SJSA1 (cell line): ENCODE data around the gene C1orf174. TPM values are rescaled to one million over a fixed set of nuclear protein-coding genes. Genes with fewer than 3 reads are reported as not detected.

Experiments
- DNase-seq, 2 experiments: peaks; one replicate each; pipeline ENCODE4 v3.0.0-alpha.2; 2015 to 2020; ENCODE audit warnings: low spot score in 2 of 2, low read depth in 1 of 2
- H3K27ac ChIP-seq: fragments of 250-450 bp; sonication (Bioruptor Pico); 2 replicates; pipeline ENCODE4 v1.5.1; 2020; ENCODE audit warnings: mild to moderate bottlenecking, moderate library complexity
- H3K27me3 ChIP-seq: fragments of 250-450 bp; sonication (Bioruptor Pico); replicated peaks from 2 replicates; pipeline ENCODE4 v1.5.1; 2020; ENCODE audit warnings: mild to moderate bottlenecking, moderate library complexity
- H3K36me3 ChIP-seq: fragments of 250-450 bp; sonication (Bioruptor Pico); 2 replicates; pipeline ENCODE4 v1.5.1; 2020; ENCODE audit warnings: mild to moderate bottlenecking
- H3K4me1 ChIP-seq: fragments of 250-450 bp; sonication (Bioruptor Pico); replicated peaks from 2 replicates; pipeline ENCODE4 v1.6.1; 2021; ENCODE audit warnings: mild to moderate bottlenecking
- H3K4me3 ChIP-seq: fragments of 250-450 bp; sonication (Bioruptor Pico); 2 replicates; pipeline ENCODE4 v1.5.1; 2020; ENCODE audit warnings: mild to moderate bottlenecking
- H3K9me3 ChIP-seq: fragments of 250-450 bp; sonication (Bioruptor Pico); replicated peaks from 2 replicates; pipeline ENCODE4 v1.5.1; 2020; ENCODE audit warnings: mild to moderate bottlenecking
- total RNA-seq: library from RNA; depleted of rRNA; stranded (reverse); fragments of >200 nt; shearing (Covaris generic); gene quantifications from 2 replicates; pipeline ENCODE4 v1.2.3, GENCODE V29; 2014

Gene C1orf174
- total RNA-seq, 1 experiment from 2014 or later, result 36.3 TPM

DNA sequence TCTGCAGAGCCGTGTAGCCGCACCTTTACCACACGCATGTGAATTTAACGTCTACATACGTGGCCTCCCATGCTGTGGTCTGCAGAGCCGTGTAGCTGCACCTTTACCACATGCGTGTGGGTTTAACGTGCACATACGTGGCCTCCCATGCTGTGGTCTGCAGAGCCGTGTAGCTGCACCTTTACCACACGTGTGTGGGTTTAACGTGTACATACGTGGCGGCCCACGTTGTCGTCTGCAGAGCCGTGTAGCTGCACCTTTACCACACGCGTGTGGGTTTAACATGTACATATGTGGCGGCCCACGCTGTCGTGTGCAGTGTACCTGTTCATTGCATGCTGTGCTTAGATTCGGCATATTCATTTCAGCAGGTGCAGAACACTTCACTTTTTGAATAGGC lies 25.3 kb downstream of the C1orf174 start:
- Histone ChIP-seq H3K9me3 (no peaks in the 10 kb centered on the region; the same call in 1 of the 2 replicates), H3K36me3 (0 out of 2 replicates have a peak, but pooled peaks cover under 1% of the 10 kb centered on the region), H3K27me3 (no peaks in the 10 kb centered on the region), H3K4me1 (0 out of 2 replicates have a peak, but pooled peaks cover 3% of the 10 kb centered on the region), H3K4me3 (no peak overlapping the region), H3K27ac (no peak overlapping the region)
- no peak for DNase-seq

DNA sequence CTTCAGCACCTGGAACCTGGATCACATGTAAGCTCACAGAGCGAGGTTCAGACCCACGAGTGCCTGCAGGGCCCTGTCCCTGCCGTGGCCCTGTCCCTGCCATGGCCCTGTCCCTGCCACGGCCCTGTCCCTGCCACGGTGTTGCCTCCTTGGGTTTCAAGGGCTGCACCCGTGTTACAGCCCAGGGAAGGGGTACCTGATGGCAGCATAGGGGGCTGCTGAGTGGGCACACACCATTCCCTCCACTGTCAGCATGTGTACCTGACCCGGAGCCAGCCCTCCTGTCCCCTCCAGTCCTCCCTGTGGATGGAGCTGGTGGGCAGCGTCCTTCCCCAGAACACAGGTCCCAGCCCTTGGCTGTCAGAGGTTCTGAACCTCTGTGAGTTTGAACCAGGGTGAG lies 27.5 kb downstream of the C1orf174 start:
- Histone ChIP-seq H3K4me3 (no peak overlapping the region), H3K36me3 (0 out of 2 replicates have a peak, but pooled peaks cover 4% of the 10 kb centered on the region), H3K4me1 (0 out of 2 replicates have a peak, but pooled peaks cover 3% of the 10 kb centered on the region), H3K27ac (no peak overlapping the region), H3K9me3 (no peaks in the 10 kb centered on the region), H3K27me3 (no peaks in the 10 kb centered on the region)
- no peak for DNase-seq

DNA sequence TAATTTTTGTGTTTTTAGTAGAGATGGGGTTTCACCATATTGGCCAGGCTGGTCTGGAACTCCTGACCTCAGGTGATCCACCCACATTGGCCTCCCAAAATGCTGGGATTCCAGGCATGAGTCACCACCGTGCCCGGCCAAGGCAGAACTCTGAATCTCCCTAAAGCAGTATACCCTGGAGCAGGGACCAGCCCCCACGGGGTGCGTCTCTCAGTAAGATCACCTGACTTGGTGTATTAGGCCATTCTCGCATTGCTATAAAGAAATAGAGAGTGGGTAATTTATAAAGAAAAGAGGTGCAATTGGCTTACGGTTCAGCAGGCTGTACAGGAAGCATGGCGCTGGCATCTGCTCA lies 28.6 kb downstream of the C1orf174 start:
- Histone ChIP-seq H3K9me3 (no peaks in the 10 kb centered on the region), H3K4me1 (0 out of 2 replicates have a peak, but pooled peaks cover 3% of the 10 kb centered on the region), H3K27ac (no peak overlapping the region), H3K36me3 (0 out of 2 replicates have a peak, but pooled peaks cover 4% of the 10 kb centered on the region), H3K4me3 (no peak overlapping the region), H3K27me3 (no peaks in the 10 kb centered on the region)
- no peak for DNase-seq

DNA sequence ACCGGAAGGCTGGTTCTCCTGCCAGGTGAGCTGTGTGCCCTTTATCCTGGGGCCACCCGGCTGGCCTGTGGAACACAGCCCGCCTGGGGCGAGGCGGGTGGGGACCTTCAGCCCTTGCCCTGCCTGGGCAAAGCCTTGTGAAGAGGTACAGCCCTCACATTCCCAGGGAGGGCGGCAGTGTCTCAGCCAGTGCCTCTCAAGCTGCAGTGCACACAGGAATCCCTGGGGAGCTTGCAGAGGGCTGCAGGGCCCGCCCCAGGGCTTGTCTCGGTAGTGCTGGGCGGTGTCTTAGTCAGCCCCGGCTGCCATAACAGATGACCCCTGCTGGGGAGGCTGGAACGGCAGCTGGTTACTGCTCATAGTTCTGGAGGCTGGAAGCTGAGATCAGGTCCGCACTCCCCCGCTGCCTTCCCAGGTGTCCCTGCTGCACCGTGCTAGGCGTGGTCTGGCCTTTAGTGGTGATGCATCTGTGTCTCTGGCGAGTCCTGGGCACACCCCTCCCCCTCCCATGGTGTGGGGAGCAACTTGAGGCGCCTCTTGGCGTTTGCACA lies 30.2 kb downstream of the C1orf174 start:
- no peaks in the 10 kb centered on the region for H3K27me3 ChIP-seq
- H3K27ac ChIP-seq, result no peak overlapping the region
- no peaks in the 10 kb centered on the region for H3K9me3 ChIP-seq
- 0 out of 2 replicates have a peak, but pooled peaks cover 3% of the 10 kb centered on the region for H3K4me1 ChIP-seq
- 0 out of 2 replicates have a peak, but pooled peaks cover 4% of the 10 kb centered on the region for H3K36me3 ChIP-seq
- no peak for DNase-seq
- H3K4me3 ChIP-seq, result no peak overlapping the region

DNA sequence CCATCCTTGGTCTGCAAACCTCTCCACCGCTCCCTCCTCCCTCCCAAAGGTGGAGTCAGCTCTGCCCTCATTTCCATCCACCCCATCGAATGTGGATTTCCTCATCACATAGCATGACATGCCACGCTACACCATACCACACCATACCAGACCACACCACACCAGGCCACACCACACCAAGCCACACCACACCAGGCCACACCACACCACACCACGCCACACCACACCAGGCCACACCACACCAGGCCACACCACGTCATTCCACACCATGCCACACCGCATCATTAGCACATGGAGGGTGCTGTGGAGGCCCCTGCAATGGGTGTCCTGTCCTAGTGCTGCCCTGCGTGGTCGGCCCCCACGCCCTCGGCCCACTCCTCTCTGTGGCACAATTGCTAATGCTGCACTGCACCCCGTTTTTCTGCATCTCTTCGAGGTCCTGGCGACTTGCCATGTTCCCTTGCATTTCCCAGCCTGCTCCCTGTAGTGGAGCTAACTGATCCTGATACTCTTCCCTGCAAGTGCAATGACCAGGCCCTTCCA lies 31.5 kb downstream of the C1orf174 start:
- DNase-seq, result no peak
- Histone ChIP-seq H3K9me3 (no peaks in the 10 kb centered on the region), H3K4me1 (0 out of 2 replicates have a peak, but pooled peaks cover 3% of the 10 kb centered on the region), H3K27ac (no peak overlapping the region), H3K4me3 (no peak overlapping the region), H3K36me3 (0 out of 2 replicates have a peak, but pooled peaks cover 4% of the 10 kb centered on the region), H3K27me3 (no peaks in the 10 kb centered on the region)

DNA sequence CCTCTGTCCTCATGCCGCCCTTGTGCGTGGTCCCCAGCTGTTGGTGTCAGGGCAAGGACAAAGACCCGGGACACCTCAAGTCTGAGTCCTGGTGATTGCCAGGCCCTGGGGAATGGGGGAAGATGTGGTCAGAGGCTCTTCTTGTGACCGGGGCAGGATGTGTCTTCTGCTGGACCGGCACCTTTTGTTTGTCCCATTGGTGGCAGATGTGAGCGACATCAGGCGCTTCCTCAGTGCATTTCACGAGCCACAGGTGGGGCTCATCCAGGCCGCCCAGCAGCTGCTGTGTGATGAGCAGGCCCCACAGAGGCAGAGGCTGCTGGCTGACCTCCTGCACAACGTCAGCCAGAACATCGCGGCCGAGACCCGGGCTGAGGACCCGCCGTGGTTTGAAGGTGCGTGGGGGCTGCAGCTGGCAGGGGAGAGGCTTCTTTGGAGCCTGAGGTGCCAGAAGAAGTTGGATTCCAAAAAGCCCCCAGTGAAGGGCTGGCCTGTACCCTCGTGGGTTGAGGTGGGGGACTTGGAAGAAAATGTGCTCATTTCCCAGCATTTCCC lies 34.4 kb downstream of the C1orf174 start:
- Histone ChIP-seq H3K4me3 (no peak overlapping the region), H3K27ac (no peak overlapping the region), H3K9me3 (no peaks in the 10 kb centered on the region), H3K27me3 (no peaks in the 10 kb centered on the region), H3K4me1 (no peaks in the 10 kb centered on the region), H3K36me3 (0 out of 2 replicates have a peak, but pooled peaks cover 4% of the 10 kb centered on the region)
- no peak for DNase-seq

DNA sequence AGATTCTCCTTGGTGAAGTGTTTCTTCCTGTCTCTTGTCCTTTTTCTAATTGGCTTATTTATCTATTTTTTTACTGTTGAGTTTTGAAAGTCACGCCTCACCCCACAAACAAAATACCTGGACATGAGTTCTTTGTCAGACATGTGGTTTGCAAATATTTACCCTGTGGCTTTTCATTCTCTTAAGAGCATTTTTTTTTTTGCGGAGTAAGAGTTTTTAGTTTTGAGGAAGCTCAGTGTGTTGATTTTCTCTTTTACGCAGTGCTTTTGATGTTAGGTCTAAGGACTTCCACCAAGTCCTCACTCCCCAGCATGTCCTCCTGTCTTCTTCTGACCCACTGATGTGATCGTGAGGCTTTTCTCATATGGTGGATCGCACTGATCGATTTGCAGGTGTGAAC lies 35.2 kb downstream of the C1orf174 start:
- no peak overlapping the region for H3K27ac ChIP-seq
- no peak for DNase-seq
- no peaks in the 10 kb centered on the region for H3K27me3 ChIP-seq
- 0 out of 2 replicates have a peak, but pooled peaks cover 4% of the 10 kb centered on the region for H3K36me3 ChIP-seq
- no peaks in the 10 kb centered on the region for H3K9me3 ChIP-seq
- no peaks in the 10 kb centered on the region for H3K4me1 ChIP-seq
- no peak overlapping the region for H3K4me3 ChIP-seq

DNA sequence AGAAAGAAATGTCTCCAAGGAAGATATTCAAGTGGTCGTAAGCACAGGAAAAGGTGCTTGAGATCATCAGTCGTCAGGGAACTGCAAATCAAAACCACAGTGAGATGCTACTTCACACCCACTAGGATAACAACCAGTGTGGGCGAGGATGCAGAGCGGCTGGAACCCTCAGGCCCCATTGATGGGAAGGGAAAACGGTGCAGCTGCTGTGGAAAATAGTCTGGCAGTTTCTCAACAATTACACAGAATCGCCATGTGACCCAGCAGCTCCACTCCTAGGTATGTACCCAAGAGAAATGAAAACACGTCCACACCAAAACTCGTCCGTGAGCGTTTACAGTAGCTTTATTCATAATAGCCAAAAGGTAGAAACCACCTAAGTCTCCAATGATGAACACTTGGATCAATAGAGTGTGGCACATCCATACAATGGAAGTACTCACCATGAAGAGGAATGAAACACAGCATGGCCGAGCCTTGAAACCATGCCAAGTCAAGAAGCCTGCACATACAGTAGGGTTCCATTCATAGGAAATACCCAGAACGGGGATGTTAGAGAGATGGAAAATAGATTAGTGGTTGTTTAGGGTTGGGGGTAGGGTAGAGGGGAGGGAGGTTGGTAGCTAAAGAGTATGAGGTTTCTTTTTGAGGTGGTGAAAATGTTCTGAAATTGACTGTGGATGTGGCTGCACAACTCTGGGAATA lies 36.7 kb downstream of the C1orf174 start:
- Histone ChIP-seq H3K9me3 (no peaks in the 10 kb centered on the region), H3K36me3 (no peaks in the 10 kb centered on the region), H3K4me1 (peaks cover under 1% of the 10 kb centered on the region; the same call in 1 of the 2 replicates), H3K27me3 (no peaks in the 10 kb centered on the region), H3K27ac (no peak overlapping the region), H3K4me3 (no peak overlapping the region)
- DNase-seq, result no peak

DNA sequence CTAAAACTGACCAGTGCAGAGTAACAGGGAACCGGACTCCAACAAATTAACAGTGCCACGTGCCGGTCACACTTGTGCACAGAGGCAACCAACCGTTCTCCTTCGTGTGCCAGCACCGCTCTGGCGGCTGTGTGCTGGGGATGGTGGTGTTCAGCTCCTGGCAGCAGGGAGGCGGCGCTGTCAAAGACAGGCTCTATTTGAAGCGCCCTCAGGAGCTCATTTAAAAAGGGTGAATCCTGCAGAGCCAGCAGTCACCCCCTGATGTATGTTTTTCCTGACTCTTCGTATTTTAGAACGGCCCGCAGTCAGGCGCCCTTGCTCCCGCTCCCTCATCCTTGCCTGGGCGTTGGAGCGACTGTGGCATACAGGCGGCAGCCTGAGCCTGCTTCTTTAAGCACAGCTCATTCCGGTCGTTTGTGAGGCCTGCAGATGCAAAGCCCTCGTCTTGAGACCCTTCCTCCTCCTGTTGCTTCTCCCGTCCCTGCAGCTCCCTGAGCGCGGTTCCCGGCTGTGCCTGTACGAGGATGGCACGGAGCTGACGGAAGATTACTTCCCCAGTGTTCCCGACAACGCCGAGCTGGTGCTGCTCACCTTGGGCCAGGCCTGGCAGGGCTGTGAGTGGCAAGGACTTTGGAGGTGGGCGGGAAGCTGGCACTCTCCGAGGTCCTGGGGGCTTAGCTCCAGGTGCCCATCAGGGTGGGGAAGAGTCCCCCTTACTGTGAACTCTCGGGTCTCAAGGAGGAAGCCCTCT lies 41.7 kb downstream of the C1orf174 start:
- Histone ChIP-seq H3K27ac (no peak overlapping the region), H3K4me3 (peak overlapping the region; percentile 95; the same call in 1 of the 2 replicates), H3K36me3 (peaks cover 8% of the 10 kb centered on the region), H3K4me1 (peaks cover 19% of the 10 kb centered on the region), H3K27me3 (no peaks in the 10 kb centered on the region), H3K9me3 (no peaks in the 10 kb centered on the region; the same call in 1 of the 2 replicates)
- DNase-seq, result no peak

DNA sequence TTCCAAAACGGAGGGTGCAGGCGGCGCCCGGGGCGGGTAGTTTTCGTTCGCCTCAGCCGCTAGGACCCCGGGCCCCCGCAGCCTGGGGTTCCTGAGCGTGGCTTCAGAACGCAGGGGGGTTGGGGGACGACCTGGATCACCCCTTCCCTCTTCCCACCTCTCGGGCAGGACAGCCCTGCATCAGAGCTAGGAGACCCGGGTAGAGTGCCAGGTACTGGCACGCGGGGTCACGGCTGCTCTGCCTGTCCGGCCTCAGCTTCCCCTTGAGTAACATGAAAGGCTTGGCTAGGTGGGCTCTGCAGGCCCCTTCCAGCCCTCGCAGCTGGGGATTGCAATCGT lies 42.3 kb downstream of the C1orf174 start:
- no peaks in the 10 kb centered on the region; the same call in 1 of the 2 replicates for H3K9me3 ChIP-seq
- peak overlapping the region; percentile 95 for H3K4me3 ChIP-seq
- H3K36me3 ChIP-seq, result peaks cover 8% of the 10 kb centered on the region
- H3K27ac ChIP-seq, result no peak overlapping the region
- peaks cover 19% of the 10 kb centered on the region for H3K4me1 ChIP-seq
- no peaks in the 10 kb centered on the region for H3K27me3 ChIP-seq
- no peak for DNase-seq

DNA sequence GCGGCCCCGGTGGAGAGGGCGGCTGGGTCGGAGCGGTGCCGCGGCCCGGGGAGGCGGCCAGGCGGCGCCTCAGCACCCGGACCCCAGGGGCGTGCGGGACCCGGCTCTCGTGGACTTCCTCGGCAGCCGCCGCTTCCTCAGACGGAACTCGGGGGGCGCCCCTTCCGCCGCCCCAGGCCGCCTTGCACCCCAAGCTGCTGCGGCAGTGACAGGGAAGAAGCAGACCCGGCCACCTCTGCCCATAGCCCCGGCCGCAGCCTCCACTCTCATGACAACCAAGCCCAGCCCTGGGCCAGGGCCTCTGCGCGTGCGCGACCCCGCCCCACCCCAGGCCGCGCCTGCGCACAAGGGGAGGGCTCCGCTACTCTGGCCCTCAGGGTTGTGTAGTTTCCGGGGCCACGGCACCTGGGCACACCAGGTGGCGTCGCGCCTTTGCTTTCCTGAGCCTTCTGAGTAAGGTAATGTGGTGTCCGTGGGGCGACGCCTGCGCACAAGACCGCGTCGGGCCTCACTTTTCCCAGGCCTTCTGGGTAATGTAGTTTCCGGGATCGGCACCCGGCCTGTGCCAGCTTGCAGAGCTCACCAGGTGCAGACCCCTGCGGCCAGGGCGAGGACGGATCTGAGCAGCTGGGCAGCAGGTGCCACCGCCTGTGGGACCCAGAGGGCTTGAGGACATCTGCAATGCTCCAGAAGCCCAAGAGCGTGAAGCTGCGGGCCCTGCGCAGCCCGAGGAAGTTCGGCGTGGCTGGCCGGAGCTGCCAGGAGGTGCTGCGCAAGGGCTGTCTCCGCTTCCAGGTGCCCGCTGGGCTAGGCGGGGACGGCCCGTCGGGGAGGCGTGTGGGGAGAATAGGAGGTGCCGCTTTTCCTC lies 42.9 kb downstream of the C1orf174 start, which contains the start of the genes CEP104 and DFFB:
Gene CEP104 (minus strand): TSS at position 289 of the 868 bp plus-strand sequence. CDS start 4,804 bp downstream, outside the sequence.
Gene DFFB (plus strand): TSS at position 554 of the 868 bp plus-strand sequence. CDS start 128 bp downstream, at position 682.
- Histone ChIP-seq H3K27me3 (no peaks in the 10 kb centered on the region), H3K36me3 (peaks cover 8% of the 10 kb centered on the region), H3K9me3 (no peaks in the 10 kb centered on the region; the same call in 1 of the 2 replicates), H3K4me3 (peak within 1 kb of the TSS; percentile 95), H3K27ac (peak within 1 kb of the TSS; percentile 52), H3K4me1 (peaks cover 19% of the 10 kb centered on the region)
- peak; percentile 78 to 94 for DNase-seq

DNA sequence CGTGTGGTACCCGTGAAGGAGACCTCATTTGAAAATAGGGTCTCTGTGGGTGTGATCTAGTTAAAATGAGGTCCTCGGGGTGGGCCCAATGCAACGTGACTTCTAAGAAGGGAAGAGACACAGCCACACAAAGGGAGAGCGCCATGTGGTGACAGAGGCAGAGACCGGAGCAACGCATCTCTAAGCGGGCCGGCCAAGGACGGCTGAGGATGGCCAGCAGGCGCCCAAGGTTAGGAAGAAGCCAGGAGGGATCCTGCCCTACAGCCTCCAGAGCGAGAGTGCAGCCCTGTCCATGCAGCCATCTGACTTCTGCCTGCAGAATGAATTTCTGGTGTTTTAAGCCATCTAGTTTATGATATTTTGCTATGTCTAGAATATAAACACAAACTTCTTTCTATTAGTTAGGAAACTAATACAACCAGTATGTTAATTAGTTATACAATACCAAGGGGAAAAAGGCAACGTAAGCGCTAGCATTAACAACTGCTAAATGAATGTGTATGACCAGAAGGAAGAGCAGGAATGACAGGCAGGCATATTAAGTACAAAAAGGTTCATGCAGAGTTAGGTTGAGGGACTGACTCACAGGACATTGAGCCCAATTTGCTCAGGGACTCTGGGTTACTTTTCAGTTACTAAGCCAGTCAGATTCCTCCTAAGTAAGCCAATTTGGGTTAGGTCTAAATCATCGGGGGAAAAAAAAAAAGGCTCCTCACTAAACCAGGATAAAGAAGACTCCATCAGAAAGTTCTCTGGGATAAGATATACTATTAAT lies 47.2 kb downstream of the C1orf174 start:
- H3K9me3 ChIP-seq, result no peaks in the 10 kb centered on the region; the same call in 1 of the 2 replicates
- DNase-seq, result no peak
- no peak overlapping the region for H3K27ac ChIP-seq
- no peaks in the 10 kb centered on the region for H3K27me3 ChIP-seq
- H3K4me3 ChIP-seq, result no peak overlapping the region
- peaks cover 14% of the 10 kb centered on the region for H3K4me1 ChIP-seq
- peaks cover 19% of the 10 kb centered on the region for H3K36me3 ChIP-seq
